ENCODE measurements around the gene SLC22A6.

The SLC22A6 gene

DNA sequence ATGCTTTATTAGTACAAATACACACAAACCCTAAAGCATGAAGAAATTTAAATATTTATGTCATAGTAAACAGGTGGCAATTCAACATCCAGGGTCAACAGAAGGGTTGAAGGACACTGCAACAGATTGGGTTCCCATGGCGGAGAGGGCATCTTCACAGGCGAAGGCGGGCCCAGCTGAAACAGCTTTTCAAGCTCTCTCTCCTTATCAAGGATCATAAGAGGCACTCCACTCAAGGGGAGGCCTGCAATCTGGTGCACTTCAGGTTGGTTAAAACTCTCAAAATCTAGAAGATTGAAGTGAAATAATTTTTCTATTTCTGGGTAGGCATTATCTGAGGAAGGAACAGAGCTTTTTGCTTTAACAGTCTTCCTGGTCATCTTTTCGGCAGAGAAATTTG lies 47.7 kb upstream of the SLC22A6 start (continued):
- TF ChIP-seq, protein P1, sequence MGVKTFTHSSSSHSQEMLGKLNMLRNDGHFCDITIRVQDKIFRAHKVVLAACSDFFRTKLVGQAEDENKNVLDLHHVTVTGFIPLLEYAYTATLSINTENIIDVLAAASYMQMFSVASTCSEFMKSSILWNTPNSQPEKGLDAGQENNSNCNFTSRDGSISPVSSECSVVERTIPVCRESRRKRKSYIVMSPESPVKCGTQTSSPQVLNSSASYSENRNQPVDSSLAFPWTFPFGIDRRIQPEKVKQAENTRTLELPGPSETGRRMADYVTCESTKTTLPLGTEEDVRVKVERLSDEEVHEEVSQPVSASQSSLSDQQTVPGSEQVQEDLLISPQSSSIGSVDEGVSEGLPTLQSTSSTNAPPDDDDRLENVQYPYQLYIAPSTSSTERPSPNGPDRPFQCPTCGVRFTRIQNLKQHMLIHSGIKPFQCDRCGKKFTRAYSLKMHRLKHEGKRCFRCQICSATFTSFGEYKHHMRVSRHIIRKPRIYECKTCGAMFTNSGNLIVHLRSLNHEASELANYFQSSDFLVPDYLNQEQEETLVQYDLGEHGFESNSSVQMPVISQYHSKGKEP (tag by site-specific recombination; IDR thresholded peaks at IDR 0.05), result no peak
- TF ChIP-seq ZNF121 (tag by site-specific recombination; IDR thresholded peaks at IDR 0.05), result no peak
- no peak for TF ChIP-seq ZNF621 (tag by site-specific recombination; IDR thresholded peaks at IDR 0.05)
- TF ChIP-seq ZNF169 (tag by site-specific recombination; IDR thresholded peaks at IDR 0.05), result no peak
- no peak for TF ChIP-seq GLIS1 (tag by site-specific recombination; IDR thresholded peaks at IDR 0.05)
- no peak for TF ChIP-seq KLF16 (tag by site-specific recombination; IDR thresholded peaks at IDR 0.05)
- no peak for TF ChIP-seq ZNF354C (tag by site-specific recombination; IDR thresholded peaks at IDR 0.05; ENCODE audit: borderline replicate concordance, low read depth)
- TF ChIP-seq, protein P2, sequence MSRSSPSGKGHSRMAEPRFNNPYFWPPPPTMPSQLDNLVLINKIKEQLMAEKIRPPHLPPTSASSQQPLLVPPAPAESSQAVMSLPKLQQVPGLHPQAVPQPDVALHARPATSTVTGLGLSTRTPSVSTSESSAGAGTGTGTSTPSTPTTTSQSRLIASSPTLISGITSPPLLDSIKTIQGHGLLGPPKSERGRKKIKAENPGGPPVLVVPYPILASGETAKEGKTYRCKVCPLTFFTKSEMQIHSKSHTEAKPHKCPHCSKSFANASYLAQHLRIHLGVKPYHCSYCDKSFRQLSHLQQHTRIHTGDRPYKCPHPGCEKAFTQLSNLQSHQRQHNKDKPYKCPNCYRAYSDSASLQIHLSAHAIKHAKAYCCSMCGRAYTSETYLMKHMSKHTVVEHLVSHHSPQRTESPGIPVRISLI (tag by site-specific recombination; IDR thresholded peaks at IDR 0.05), result no peak
- TF ChIP-seq, protein P3, sequence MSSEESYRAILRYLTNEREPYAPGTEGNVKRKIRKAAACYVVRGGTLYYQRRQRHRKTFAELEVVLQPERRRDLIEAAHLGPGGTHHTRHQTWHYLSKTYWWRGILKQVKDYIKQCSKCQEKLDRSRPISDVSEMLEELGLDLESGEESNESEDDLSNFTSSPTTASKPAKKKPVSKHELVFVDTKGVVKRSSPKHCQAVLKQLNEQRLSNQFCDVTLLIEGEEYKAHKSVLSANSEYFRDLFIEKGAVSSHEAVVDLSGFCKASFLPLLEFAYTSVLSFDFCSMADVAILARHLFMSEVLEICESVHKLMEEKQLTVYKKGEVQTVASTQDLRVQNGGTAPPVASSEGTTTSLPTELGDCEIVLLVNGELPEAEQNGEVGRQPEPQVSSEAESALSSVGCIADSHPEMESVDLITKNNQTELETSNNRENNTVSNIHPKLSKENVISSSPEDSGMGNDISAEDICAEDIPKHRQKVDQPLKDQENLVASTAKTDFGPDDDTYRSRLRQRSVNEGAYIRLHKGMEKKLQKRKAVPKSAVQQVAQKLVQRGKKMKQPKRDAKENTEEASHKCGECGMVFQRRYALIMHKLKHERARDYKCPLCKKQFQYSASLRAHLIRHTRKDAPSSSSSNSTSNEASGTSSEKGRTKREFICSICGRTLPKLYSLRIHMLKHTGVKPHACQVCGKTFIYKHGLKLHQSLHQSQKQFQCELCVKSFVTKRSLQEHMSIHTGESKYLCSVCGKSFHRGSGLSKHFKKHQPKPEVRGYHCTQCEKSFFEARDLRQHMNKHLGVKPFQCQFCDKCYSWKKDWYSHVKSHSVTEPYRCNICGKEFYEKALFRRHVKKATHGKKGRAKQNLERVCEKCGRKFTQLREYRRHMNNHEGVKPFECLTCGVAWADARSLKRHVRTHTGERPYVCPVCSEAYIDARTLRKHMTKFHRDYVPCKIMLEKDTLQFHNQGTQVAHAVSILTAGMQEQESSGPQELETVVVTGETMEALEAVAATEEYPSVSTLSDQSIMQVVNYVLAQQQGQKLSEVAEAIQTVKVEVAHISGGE (tag by site-specific recombination; conservative IDR thresholded peaks at IDR 0.05; ENCODE audit: low read depth), result no peak

DNA sequence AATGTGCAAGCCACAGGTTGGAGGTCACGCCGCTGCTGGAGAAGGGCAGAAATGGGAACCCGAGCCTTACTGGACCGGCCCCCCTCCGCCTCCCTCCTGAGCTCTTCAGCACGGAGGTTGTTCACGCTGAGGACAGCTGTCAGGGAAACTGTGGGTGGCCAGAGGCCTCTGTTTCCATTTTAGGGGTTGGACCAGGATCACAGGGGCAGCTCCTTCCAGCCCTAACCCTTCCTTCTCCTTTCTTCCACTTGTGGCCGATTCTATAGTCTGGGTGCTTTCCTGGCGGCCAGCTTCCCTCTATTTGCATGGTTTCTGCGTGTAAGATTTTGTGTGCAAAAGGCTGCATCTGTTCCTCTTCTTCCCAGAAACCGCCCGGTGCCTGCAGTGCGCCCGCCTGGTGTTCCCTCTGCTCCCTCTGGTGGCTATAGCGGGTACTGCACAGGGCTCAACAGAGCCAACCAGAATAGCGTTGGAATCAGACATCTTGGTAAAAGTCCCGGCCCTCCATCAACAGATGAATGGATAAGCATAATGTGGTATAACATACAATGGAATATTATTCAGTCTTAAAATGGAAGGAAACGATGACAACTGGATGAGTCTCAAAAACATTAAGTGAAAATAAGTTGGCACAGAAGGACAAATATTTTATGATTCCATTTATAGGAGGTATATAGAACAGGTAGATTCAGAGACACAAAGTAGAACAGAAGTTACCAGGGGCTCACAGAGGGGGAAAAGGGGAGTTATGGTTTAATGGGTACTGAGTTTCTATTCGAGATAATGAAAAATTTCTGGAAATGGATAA lies 39.3 kb upstream of the SLC22A6 start:
- H3K27ac ChIP-seq (ENCODE audit: extremely low read depth, low read depth, low read length), result no peak overlapping the region
- POLR2A ChIA-PET, result interaction anchor here (0.6 to 0.7 kb wide), 3 partner anchors 49 to 175 kb away, joined by 3 to 5 read pairs (median 3); no protein-coding TSS in a partner anchor
- TF ChIP-seq SCRT2 (tag by site-specific recombination; IDR thresholded peaks at IDR 0.05) (peak; percentile 57), ZIC2 (tag by site-specific recombination; IDR thresholded peaks at IDR 0.05) (peak; percentile 62), ZNF274 (IDR thresholded peaks at IDR 0.05; ENCODE audit: low read length) (no peak), ZNF274 (tag by site-specific recombination; IDR thresholded peaks at IDR 0.05; ENCODE audit: borderline replicate concordance) (no peak), ZNF654 (tag by site-specific recombination; IDR thresholded peaks at IDR 0.05; ENCODE audit: low read depth) (peak; percentile 76), ZNF623 (tag by site-specific recombination; IDR thresholded peaks at IDR 0.05) (no peak), ZSCAN30 (tag by site-specific recombination; IDR thresholded peaks at IDR 0.05) (0 out of 2 replicates have a peak, but pooled peaks have one; percentile 33), ZNF416 (tag by site-specific recombination; IDR thresholded peaks at IDR 0.05) (no peak), ZNF626 (tag by site-specific recombination; IDR thresholded peaks at IDR 0.05) (no peak), ZNF19 (tag by site-specific recombination; IDR thresholded peaks at IDR 0.05; ENCODE audit: low read depth) (no peak)
- TF ChIP-seq, protein P4, sequence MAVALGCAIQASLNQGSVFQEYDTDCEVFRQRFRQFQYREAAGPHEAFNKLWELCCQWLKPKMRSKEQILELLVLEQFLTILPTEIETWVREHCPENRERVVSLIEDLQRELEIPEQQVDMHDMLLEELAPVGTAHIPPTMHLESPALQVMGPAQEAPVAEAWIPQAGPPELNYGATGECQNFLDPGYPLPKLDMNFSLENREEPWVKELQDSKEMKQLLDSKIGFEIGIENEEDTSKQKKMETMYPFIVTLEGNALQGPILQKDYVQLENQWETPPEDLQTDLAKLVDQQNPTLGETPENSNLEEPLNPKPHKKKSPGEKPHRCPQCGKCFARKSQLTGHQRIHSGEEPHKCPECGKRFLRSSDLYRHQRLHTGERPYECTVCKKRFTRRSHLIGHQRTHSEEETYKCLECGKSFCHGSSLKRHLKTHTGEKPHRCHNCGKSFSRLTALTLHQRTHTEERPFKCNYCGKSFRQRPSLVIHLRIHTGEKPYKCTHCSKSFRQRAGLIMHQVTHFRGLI (tag by site-specific recombination; IDR thresholded peaks at IDR 0.05), result no peak
- TF ChIP-seq, protein P5, sequence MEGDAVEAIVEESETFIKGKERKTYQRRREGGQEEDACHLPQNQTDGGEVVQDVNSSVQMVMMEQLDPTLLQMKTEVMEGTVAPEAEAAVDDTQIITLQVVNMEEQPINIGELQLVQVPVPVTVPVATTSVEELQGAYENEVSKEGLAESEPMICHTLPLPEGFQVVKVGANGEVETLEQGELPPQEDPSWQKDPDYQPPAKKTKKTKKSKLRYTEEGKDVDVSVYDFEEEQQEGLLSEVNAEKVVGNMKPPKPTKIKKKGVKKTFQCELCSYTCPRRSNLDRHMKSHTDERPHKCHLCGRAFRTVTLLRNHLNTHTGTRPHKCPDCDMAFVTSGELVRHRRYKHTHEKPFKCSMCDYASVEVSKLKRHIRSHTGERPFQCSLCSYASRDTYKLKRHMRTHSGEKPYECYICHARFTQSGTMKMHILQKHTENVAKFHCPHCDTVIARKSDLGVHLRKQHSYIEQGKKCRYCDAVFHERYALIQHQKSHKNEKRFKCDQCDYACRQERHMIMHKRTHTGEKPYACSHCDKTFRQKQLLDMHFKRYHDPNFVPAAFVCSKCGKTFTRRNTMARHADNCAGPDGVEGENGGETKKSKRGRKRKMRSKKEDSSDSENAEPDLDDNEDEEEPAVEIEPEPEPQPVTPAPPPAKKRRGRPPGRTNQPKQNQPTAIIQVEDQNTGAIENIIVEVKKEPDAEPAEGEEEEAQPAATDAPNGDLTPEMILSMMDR (tag by site-specific recombination; IDR thresholded peaks at IDR 0.05), result peak; percentile 74
- TF ChIP-seq, protein P6, sequence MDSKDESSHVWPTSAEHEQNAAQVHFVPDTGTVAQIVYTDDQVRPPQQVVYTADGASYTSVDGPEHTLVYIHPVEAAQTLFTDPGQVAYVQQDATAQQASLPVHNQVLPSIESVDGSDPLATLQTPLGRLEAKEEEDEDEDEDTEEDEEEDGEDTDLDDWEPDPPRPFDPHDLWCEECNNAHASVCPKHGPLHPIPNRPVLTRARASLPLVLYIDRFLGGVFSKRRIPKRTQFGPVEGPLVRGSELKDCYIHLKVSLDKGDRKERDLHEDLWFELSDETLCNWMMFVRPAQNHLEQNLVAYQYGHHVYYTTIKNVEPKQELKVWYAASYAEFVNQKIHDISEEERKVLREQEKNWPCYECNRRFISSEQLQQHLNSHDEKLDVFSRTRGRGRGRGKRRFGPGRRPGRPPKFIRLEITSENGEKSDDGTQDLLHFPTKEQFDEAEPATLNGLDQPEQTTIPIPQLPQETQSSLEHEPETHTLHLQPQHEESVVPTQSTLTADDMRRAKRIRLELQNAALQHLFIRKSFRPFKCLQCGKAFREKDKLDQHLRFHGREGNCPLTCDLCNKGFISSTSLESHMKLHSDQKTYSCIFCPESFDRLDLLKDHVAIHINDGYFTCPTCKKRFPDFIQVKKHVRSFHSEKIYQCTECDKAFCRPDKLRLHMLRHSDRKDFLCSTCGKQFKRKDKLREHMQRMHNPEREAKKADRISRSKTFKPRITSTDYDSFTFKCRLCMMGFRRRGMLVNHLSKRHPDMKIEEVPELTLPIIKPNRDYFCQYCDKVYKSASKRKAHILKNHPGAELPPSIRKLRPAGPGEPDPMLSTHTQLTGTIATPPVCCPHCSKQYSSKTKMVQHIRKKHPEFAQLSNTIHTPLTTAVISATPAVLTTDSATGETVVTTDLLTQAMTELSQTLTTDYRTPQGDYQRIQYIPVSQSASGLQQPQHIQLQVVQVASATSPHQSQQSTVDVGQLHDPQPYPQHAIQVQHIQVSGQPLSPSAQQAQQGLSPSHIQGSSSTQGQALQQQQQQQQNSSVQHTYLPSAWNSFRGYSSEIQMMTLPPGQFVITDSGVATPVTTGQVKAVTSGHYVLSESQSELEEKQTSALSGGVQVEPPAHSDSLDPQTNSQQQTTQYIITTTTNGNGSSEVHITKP (tag by site-specific recombination; IDR thresholded peaks at IDR 0.05), result peak; percentile 74

More for the DNA sequence above, 39.3 kb upstream of the SLC22A6 start:
- no peak overlapping the region for H3K4me3 ChIP-seq (ENCODE audit: low read depth, low read length)
- H3K9me3 ChIP-seq (ENCODE audit: control insufficient read depth, insufficient read depth, low read depth, low read length), result no peaks in the 10 kb centered on the region
- no peaks in the 10 kb centered on the region; the same call in 1 of the 2 replicates for H3K4me1 ChIP-seq (ENCODE audit: control insufficient read depth, insufficient read depth, low read length)
- CTCF ChIA-PET, result interaction anchor here (0.6 to 8.6 kb wide), 44 partner anchors 10 to 649 kb away, joined by 3 to 450 read pairs (median 4); no protein-coding TSS in a partner anchor
- no peaks in the 10 kb centered on the region for H3K36me3 ChIP-seq (ENCODE audit: control insufficient read depth in 2 of 2, insufficient read depth in 1 of 2, low read length in 2 of 2)
